Measurements from ENCODE around the gene ST7.

- no peak for TF ChIP-seq CTCF (IDR thresholded peaks at IDR 0.05)
- TF ChIP-seq POLR2A (IDR thresholded peaks at IDR 0.05) = no peak
Observed at GRCh38 chr7:117216010-117216409, 262.7 kb downstream of the ST7 start.
